MM.1S (cell line): ENCODE results near the gene IL6ST.
"Not testable (repeated sequence)": the region's sequence is repeated elsewhere in the genome, so short reads cannot be mapped to it uniquely, and the experiment has no call there.

Experiments
- DNase-seq: peaks from one replicate; pipeline ENCODE4 v3.0.0-alpha.2; 2015
- H2AFZ ChIP-seq: fragments of 300-600 bp; sonication (generic); 2 replicates; pipeline ENCODE4 v1.6.0; 2016; ENCODE audit warnings: antibody characterized with exemption, low read length
- H3F3A ChIP-seq: fragments of 300-600 bp; sonication (generic); 2 replicates; pipeline ENCODE4 v1.6.1; 2016; ENCODE audit warnings: mild to moderate bottlenecking, antibody characterized with exemption, low read length, moderate library complexity, mixed read lengths; ENCODE audit not compliant: insufficient read depth
- H3K27ac ChIP-seq: fragments of 300-600 bp; sonication (generic); 2 replicates; pipeline ENCODE4 v1.5.1; 2016; ENCODE audit warnings: mild to moderate bottlenecking, low read length
- H3K27me3 ChIP-seq: fragments of 300-600 bp; sonication (generic); replicated peaks from 2 replicates; pipeline ENCODE4 v1.6.0; 2016; ENCODE audit warnings: low read length; ENCODE audit not compliant: insufficient read depth
- H3K36me3 ChIP-seq: fragments of 300-600 bp; sonication (generic); replicated peaks from 2 replicates; pipeline ENCODE4 v1.6.1; 2016; ENCODE audit warnings: mild to moderate bottlenecking, low read length, mixed read lengths; ENCODE audit not compliant: insufficient read depth
- H3K4me1 ChIP-seq: fragments of 300-600 bp; sonication (generic); 2 replicates; pipeline ENCODE4 v1.6.1; 2016; ENCODE audit warnings: low read length, mixed read lengths
- H3K4me2 ChIP-seq: fragments of 300-600 bp; sonication (generic); 2 replicates; pipeline ENCODE4 v1.6.0; 2016; ENCODE audit warnings: low read depth, low read length
- H3K4me3 ChIP-seq: fragments of 300-600 bp; sonication (generic); 2 replicates; pipeline ENCODE4 v1.5.1; 2016; ENCODE audit warnings: low read length, mixed read lengths
- H3K79me2 ChIP-seq: fragments of 300-600 bp; sonication (generic); 2 replicates; pipeline ENCODE4 v1.6.1; 2016; ENCODE audit warnings: mixed run types, low read length, mixed read lengths
- H3K9ac ChIP-seq: fragments of 300-600 bp; sonication (generic); 2 replicates; pipeline ENCODE4 v1.6.1; 2016; ENCODE audit warnings: low read length, mixed read lengths
- H3K9me2 ChIP-seq: fragments of 300-600 bp; sonication (generic); replicated peaks from 2 replicates; pipeline ENCODE4 v1.6.1; 2016; ENCODE audit warnings: mild to moderate bottlenecking, low read length, mixed read lengths; ENCODE audit not compliant: insufficient read depth
- H3K9me3 ChIP-seq: fragments of 300-600 bp; sonication (generic); replicated peaks from 2 replicates; pipeline ENCODE4 v1.6.1; 2016; ENCODE audit warnings: mild to moderate bottlenecking, low read length, mixed read lengths; ENCODE audit not compliant: insufficient read depth
- H4K20me1 ChIP-seq: fragments of 300-600 bp; sonication (generic); 2 replicates; pipeline ENCODE4 v1.6.1; 2016; ENCODE audit warnings: mild to moderate bottlenecking, low read length, moderate library complexity, mixed read lengths; ENCODE audit not compliant: insufficient read depth
- CTCF ChIP-seq: fragments of 300-600 bp; sonication (generic); IDR thresholded peaks from 2 replicates; pipeline ENCODE4 v1.5.1; 2016; ENCODE audit warnings: antibody characterized with exemption, low read length, mixed read lengths
- EZH2 ChIP-seq: fragments of 300-600 bp; sonication (generic); optimal IDR thresholded peaks from 2 replicates; pipeline ENCODE3; 2017; ENCODE audit warnings: low read depth, mild to moderate bottlenecking, antibody characterized with exemption, low read length, mixed read lengths
- EZH2phosphoT487 ChIP-seq: fragments of 300-600 bp; sonication (generic); IDR thresholded peaks from 2 replicates; pipeline ENCODE4 v1.6.1; 2018; ENCODE audit warnings: antibody characterized with exemption, low read length

IL6ST gene

GRCh38 chr5:55993013-55993412, 1.8 kb downstream of the IL6ST start:
- Histone ChIP-seq H3K27ac (peak overlapping the region; percentile 89), H3K79me2 (peaks cover 88% of the 10 kb centered on the region), H3K9me3 (no peaks in the 10 kb centered on the region), H3K4me1 (0 out of 2 replicates have a peak, but pooled peaks cover 9% of the 10 kb centered on the region), H4K20me1 (no peaks in the 10 kb centered on the region), H3K27me3 (no peaks in the 10 kb centered on the region), H3K9me2 (no peaks in the 10 kb centered on the region), H3K4me2 (peak overlapping the region; percentile 60), H3F3A (peaks cover 58% of the 10 kb centered on the region), H2AFZ (no peak overlapping the region), H3K9ac (peak overlapping the region; percentile 90), H3K36me3 (no peaks in the 10 kb centered on the region; the same call in 1 of the 2 replicates), H3K4me3 (peak overlapping the region; percentile 81)
- peak; percentile 41 for DNase-seq
- no peak for TF ChIP-seq EZH2phosphoT487
- TF ChIP-seq EZH2: no peak
- TF ChIP-seq CTCF: no peak

GRCh38 chr5:55991768-55992486, 2.8 kb downstream of the IL6ST start:
- TF ChIP-seq EZH2 (no peak), EZH2phosphoT487 (no peak), CTCF (no peak)
- peak overlapping the region; percentile 90 for H3K9ac ChIP-seq
- DNase-seq: peak; percentile 66
- H3K4me2 ChIP-seq: peak overlapping the region; percentile 60
- H3K36me3 ChIP-seq: no peaks in the 10 kb centered on the region; the same call in 1 of the 2 replicates
- H2AFZ ChIP-seq: no peak overlapping the region
- H3F3A ChIP-seq: peaks cover 67% of the 10 kb centered on the region
- H3K4me3 ChIP-seq: peak overlapping the region; percentile 81
- peak overlapping the region; percentile 89 for H3K27ac ChIP-seq
- no peaks in the 10 kb centered on the region for H3K9me3 ChIP-seq
- no peaks in the 10 kb centered on the region for H4K20me1 ChIP-seq
- peaks cover 17% of the 10 kb centered on the region for H3K4me1 ChIP-seq
- peaks cover 98% of the 10 kb centered on the region for H3K79me2 ChIP-seq
- H3K27me3 ChIP-seq: no peaks in the 10 kb centered on the region
- no peaks in the 10 kb centered on the region for H3K9me2 ChIP-seq

GRCh38 chr5:55990895-55991294, 3.9 kb downstream of the IL6ST start:
- H3K9me2 ChIP-seq, H4K20me1 ChIP-seq, DNase-seq, H3K27me3 ChIP-seq, H3K36me3 ChIP-seq, H3K9me3 ChIP-seq, H2AFZ ChIP-seq: not testable (repeated sequence)
- Histone ChIP-seq H3K9ac (peak overlapping the region; percentile 90), H3K4me3 (peak overlapping the region; percentile 81), H3F3A (peaks cover 73% of the 10 kb centered on the region), H3K79me2 (peaks cover 98% of the 10 kb centered on the region), H3K27ac (peak overlapping the region; percentile 89; the same call in 1 of the 2 replicates), H3K4me1 (peaks cover 27% of the 10 kb centered on the region), H3K4me2 (peak overlapping the region; percentile 80)

GRCh38 chr5:55989860-55990259, 4.9 kb downstream of the IL6ST start:
- H3K36me3 ChIP-seq: no peaks in the 10 kb centered on the region; the same call in 1 of the 2 replicates
- H3K9me2 ChIP-seq: no peaks in the 10 kb centered on the region
- H3K27ac ChIP-seq: peak overlapping the region; percentile 90; the same call in 1 of the 2 replicates
- peak overlapping the region; percentile 55 for H3K4me3 ChIP-seq
- peak overlapping the region; percentile 80 for H3K4me2 ChIP-seq
- TF ChIP-seq EZH2 (no peak), CTCF (no peak), EZH2phosphoT487 (no peak)
- no peaks in the 10 kb centered on the region for H3K9me3 ChIP-seq
- no peaks in the 10 kb centered on the region for H3K27me3 ChIP-seq
- no peak overlapping the region for H2AFZ ChIP-seq
- peaks cover 34% of the 10 kb centered on the region for H3K4me1 ChIP-seq
- peaks cover 80% of the 10 kb centered on the region for H3F3A ChIP-seq
- H4K20me1 ChIP-seq: peaks cover 5% of the 10 kb centered on the region; the same call in 1 of the 2 replicates
- peak; percentile 15 for DNase-seq
- H3K9ac ChIP-seq: peak overlapping the region; percentile 60
- H3K79me2 ChIP-seq: peaks cover 99% of the 10 kb centered on the region
